DOHH2 (cell line): ENCODE measurements around the gene HELZ.
"Not testable (repeated sequence)": the region's sequence is repeated elsewhere in the genome, so short reads cannot be mapped to it uniquely, and the experiment has no call there.

Experiments
- H3F3A ChIP-seq: fragments of 200-600 bp; sonication (generic), shearing (Covaris generic); 2 replicates; pipeline ENCODE4 v1.6.0; 2016; ENCODE audit warnings: antibody characterized with exemption, mild to moderate bottlenecking; ENCODE audit not compliant: control insufficient read depth, insufficient read depth
- H3K27ac ChIP-seq: fragments of 200-600 bp; sonication (generic); 2 replicates; pipeline ENCODE4 v1.5.1; 2014; ENCODE audit warnings: low read depth, mild to moderate bottlenecking, low read length, moderate library complexity
- H3K27me3 ChIP-seq: fragments of 200-600 bp; sonication (generic); 2 replicates; pipeline ENCODE4 v1.6.1; 2014; ENCODE audit warnings: mild to moderate bottlenecking, low read length, mixed read lengths; ENCODE audit not compliant: control insufficient read depth
- H3K36me3 ChIP-seq: fragments of 200-600 bp; sonication (generic); 2 replicates; pipeline ENCODE4 v1.6.1; 2014; ENCODE audit warnings: mild to moderate bottlenecking, low read length, moderate library complexity, mixed read lengths; ENCODE audit not compliant: control insufficient read depth
- H3K4me1 ChIP-seq: fragments of 200-600 bp; sonication (generic); 2 replicates; pipeline ENCODE4 v1.6.1; 2014; ENCODE audit warnings: mild to moderate bottlenecking, low read length, mixed read lengths; ENCODE audit not compliant: control insufficient read depth
- H3K4me2 ChIP-seq: fragments of 200-600 bp; sonication (generic); 2 replicates; pipeline ENCODE4 v1.6.0; 2014; ENCODE audit warnings: mild to moderate bottlenecking, low read length, moderate library complexity
- H3K4me3 ChIP-seq: fragments of 200-600 bp; sonication (generic); 2 replicates; pipeline ENCODE4 v1.5.1; 2014; ENCODE audit warnings: mild to moderate bottlenecking, low read length, mixed read lengths
- H3K79me2 ChIP-seq: fragments of 200-600 bp; sonication (generic); 2 replicates; pipeline ENCODE4 v1.6.1; 2014; ENCODE audit warnings: mild to moderate bottlenecking, low read length, mixed read lengths; ENCODE audit not compliant: control insufficient read depth
- H3K9me2 ChIP-seq: fragments of 200-600 bp; sonication (generic); replicated peaks from 2 replicates; pipeline ENCODE4 v1.6.1; 2014; ENCODE audit warnings: mild to moderate bottlenecking, low read length, mixed read lengths; ENCODE audit not compliant: control insufficient read depth
- H3K9me3 ChIP-seq: fragments of 200-600 bp; sonication (generic); 2 replicates; pipeline ENCODE4 v1.6.1; 2014; ENCODE audit warnings: antibody characterized with exemption, low read length, mixed read lengths; ENCODE audit not compliant: control insufficient read depth, insufficient read depth
- H4K20me1 ChIP-seq: fragments of 200-600 bp; sonication (generic); 2 replicates; pipeline ENCODE4 v1.6.0; 2014; ENCODE audit warnings: low read depth, mild to moderate bottlenecking, antibody characterized with exemption, low read length, moderate library complexity; ENCODE audit not compliant: control insufficient read depth, insufficient read depth
- CTCF ChIP-seq: fragments of 200-600 bp; sonication (generic); IDR thresholded peaks from one replicate; pipeline ENCODE4 v1.5.1; 2014; ENCODE audit warnings: antibody characterized with exemption, mild to moderate bottlenecking, low read depth, low read length; ENCODE audit not compliant: poor library complexity, severe bottlenecking
- EZH2phosphoT487 ChIP-seq: fragments of 200-600 bp; sonication (generic); IDR thresholded peaks from 2 replicates; pipeline ENCODE4 v1.6.1; 2017; ENCODE audit warnings: borderline replicate concordance, mild to moderate bottlenecking, antibody characterized with exemption, low read length, moderate library complexity, mixed read lengths

HELZ gene

GRCh38 chr17:67105213-67105612 is 139.8 kb downstream of the HELZ start:
- H3K36me3 ChIP-seq: peaks cover 62% of the 10 kb centered on the region
- no peaks in the 10 kb centered on the region for H3K9me2 ChIP-seq
- H3K4me2 ChIP-seq: no peak overlapping the region
- no peaks in the 10 kb centered on the region for H4K20me1 ChIP-seq
- no peak for TF ChIP-seq EZH2phosphoT487
- no peak overlapping the region for H3K4me3 ChIP-seq
- no peaks in the 10 kb centered on the region for H3K27me3 ChIP-seq
- H3K9me3 ChIP-seq: no peaks in the 10 kb centered on the region
- H3K79me2 ChIP-seq: peaks cover 15% of the 10 kb centered on the region
- H3F3A ChIP-seq: no peaks in the 10 kb centered on the region
- H3K4me1 ChIP-seq: no peaks in the 10 kb centered on the region
- no peak overlapping the region for H3K27ac ChIP-seq

GRCh38 chr17:67104641-67105040 is 140.4 kb downstream of the HELZ start:
- not testable (repeated sequence) for H3K4me1 ChIP-seq, H3K4me2 ChIP-seq, H3F3A ChIP-seq, H3K9me3 ChIP-seq, H4K20me1 ChIP-seq, H3K4me3 ChIP-seq, H3K9me2 ChIP-seq, H3K27me3 ChIP-seq, H3K27ac ChIP-seq
- H3K36me3 ChIP-seq: peaks cover 68% of the 10 kb centered on the region
- H3K79me2 ChIP-seq: peaks cover 21% of the 10 kb centered on the region

GRCh38 chr17:67098006-67098405 is 147.0 kb downstream of the HELZ start:
- H4K20me1 ChIP-seq: no peaks in the 10 kb centered on the region
- TF ChIP-seq CTCF (no peak), EZH2phosphoT487 (no peak)

GRCh38 chr17:67096609-67097008 is 148.4 kb downstream of the HELZ start:
- H4K20me1 ChIP-seq: no peaks in the 10 kb centered on the region

More at GRCh38 chr17:67098006-67098405, 147.0 kb downstream of the HELZ start:
- Histone ChIP-seq H3K27me3 (no peaks in the 10 kb centered on the region), H3K4me2 (no peak overlapping the region), H3K9me3 (no peaks in the 10 kb centered on the region), H3K9me2 (no peaks in the 10 kb centered on the region), H3K4me1 (no peaks in the 10 kb centered on the region), H3K4me3 (no peak overlapping the region), H3K27ac (no peak overlapping the region), H3K36me3 (peaks cover 27% of the 10 kb centered on the region), H3K79me2 (peaks cover 28% of the 10 kb centered on the region), H3F3A (no peaks in the 10 kb centered on the region)

More at GRCh38 chr17:67096609-67097008, 148.4 kb downstream of the HELZ start:
- peaks cover 25% of the 10 kb centered on the region for H3K79me2 ChIP-seq
- H3K27ac ChIP-seq: no peak overlapping the region
- no peak overlapping the region for H3K4me2 ChIP-seq
- H3K36me3 ChIP-seq: peaks cover 18% of the 10 kb centered on the region
- no peak overlapping the region for H3K4me3 ChIP-seq
- TF ChIP-seq EZH2phosphoT487 (no peak), CTCF (no peak)
- no peaks in the 10 kb centered on the region for H3K27me3 ChIP-seq
- no peaks in the 10 kb centered on the region for H3K4me1 ChIP-seq
- H3K9me2 ChIP-seq: no peaks in the 10 kb centered on the region
- no peaks in the 10 kb centered on the region for H3F3A ChIP-seq
- H3K9me3 ChIP-seq: no peaks in the 10 kb centered on the region
